GM12878 (cell line): ENCODE measurements around the gene BEND7.

Experiments
- BCL11A ChIP-seq: IDR thresholded peaks from 2 replicates; pipeline ENCODE4 v1.6.1; 2011; ENCODE audit warnings: low read depth, low read length
- CTCF ChIP-seq, 3 experiments: IDR thresholded peaks in 2 of 3; conservative IDR thresholded peaks in 1 of 3; 2 replicates each; pipeline ENCODE4 v1.5.1; 2011; ENCODE audit warnings: low read depth in 3 of 3, low read length in 3 of 3, mild to moderate bottlenecking in 3 of 3, control low read depth in 2 of 3, moderate library complexity in 2 of 3, inconsistent platforms in 1 of 3, mixed read lengths in 1 of 3; ENCODE audit not compliant: control insufficient read depth in 2 of 3, insufficient read depth in 1 of 3; ENCODE audit errors: extremely low read depth in 1 of 3
- ETV6 ChIP-seq, 2 experiments: fragments of 450-650 bp in 1 of 2; IDR thresholded peaks in 1 of 2; conservative IDR thresholded peaks in 1 of 2; 2 replicates each; pipeline ENCODE4 v1.6.1; 2014; ENCODE audit warnings: antibody characterized with exemption in 1 of 2, borderline replicate concordance in 1 of 2, low read depth in 1 of 2, mild to moderate bottlenecking in 1 of 2, moderate library complexity in 1 of 2
- HDAC2 ChIP-seq: fragments of 200-600 bp; sonication (generic); IDR thresholded peaks from 2 replicates; pipeline ENCODE4 v1.6.1; 2017
- MAX ChIP-seq: IDR thresholded peaks from 2 replicates; pipeline ENCODE4 v1.6.1; 2012; ENCODE audit warnings: low read depth, low read length, improper control_type of control experiment
- MEF2A ChIP-seq: IDR thresholded peaks from 2 replicates; pipeline ENCODE4 v1.6.1; 2011; ENCODE audit warnings: low read depth, mild to moderate bottlenecking, low read length, moderate library complexity; ENCODE audit not compliant: insufficient read depth
- POLR2A ChIP-seq: IDR thresholded peaks from 2 replicates; pipeline ENCODE4 v1.6.1; 2011; ENCODE audit warnings: low read depth, mild to moderate bottlenecking, low read length
- TAF1 ChIP-seq: IDR thresholded peaks from 2 replicates; pipeline ENCODE4 v1.6.1; 2011; ENCODE audit warnings: mild to moderate bottlenecking, low read depth, low read length, borderline replicate concordance
- TCF12 ChIP-seq: IDR thresholded peaks from 2 replicates; pipeline ENCODE4 v1.6.1; 2011; ENCODE audit warnings: low read depth, mild to moderate bottlenecking, low read length
- USF1 ChIP-seq: IDR thresholded peaks from 2 replicates; pipeline ENCODE4 v1.6.1; 2011; ENCODE audit warnings: borderline replicate concordance, low read depth, mild to moderate bottlenecking, moderate library complexity, mixed read lengths, low read length; ENCODE audit not compliant: insufficient read depth; ENCODE audit errors: extremely low read length

- TF ChIP-seq HDAC2: no peak
- TF ChIP-seq TAF1: no peak
- TF ChIP-seq POLR2A: no peak
- TF ChIP-seq BCL11A: no peak
- TF ChIP-seq MEF2A: no peak
- no peak for TF ChIP-seq CTCF (IDR thresholded peaks at IDR 0.05 in 2 of 3, conservative IDR thresholded peaks at IDR 0.05 in 1 of 3; ENCODE audit: control insufficient read depth in 2 of 3, extremely low read depth in 1 of 3, insufficient read depth in 1 of 3, low read depth in 3 of 3, low read length in 3 of 3)
- no peak for TF ChIP-seq ETV6 (conservative IDR thresholded peaks at IDR 0.05 in 1 of 2, IDR thresholded peaks at IDR 0.05 in 1 of 2; ENCODE audit: borderline replicate concordance in 1 of 2, low read depth in 1 of 2)
- TF ChIP-seq MAX: no peak
- TF ChIP-seq USF1: no peak
- TF ChIP-seq TCF12: no peak
These were observed 38.3 kb downstream of the BEND7 start for GRCh38 chr10:13490503-13490902.
